H1 (cell line): Measurements from ENCODE around the gene KLF12. TPM values are rescaled to one million over a fixed set of nuclear protein-coding genes. Genes with fewer than 3 reads are reported as not detected.

Source experiments
- BACH1 ChIP-seq: IDR thresholded peaks from 2 replicates; pipeline ENCODE4 v1.6.1; 2012; ENCODE audit warnings: low read length, improper control_type of control experiment
- CBX5 ChIP-seq: fragments of 300-800, 300-1000 bp; sonication (generic); IDR thresholded peaks from 2 replicates; pipeline ENCODE4 v1.7.1; 2016; ENCODE audit warnings: antibody characterized with exemption, low read length, low read depth
- CHD7 ChIP-seq: fragments of 300-600 bp; sonication (generic); IDR thresholded peaks from 2 replicates; pipeline ENCODE4 v1.7.1; 2012; ENCODE audit warnings: low read length, moderate library complexity, mild to moderate bottlenecking, inconsistent platforms; ENCODE audit not compliant: insufficient replicate concordance
- E2F6 ChIP-seq: IDR thresholded peaks from 2 replicates; pipeline ENCODE4 v1.6.1; 2012; ENCODE audit warnings: inconsistent platforms
- SIN3A ChIP-seq, 2 experiments: IDR thresholded peaks in 1 of 2; conservative IDR thresholded peaks in 1 of 2; 2 replicates each; pipeline ENCODE4 v1.6.1; 2011 to 2012; ENCODE audit warnings: low read length in 2 of 2, improper control_type of control experiment in 1 of 2, low read depth in 1 of 2, mild to moderate bottlenecking in 1 of 2
- SUZ12 ChIP-seq: fragments of 200-600 bp; sonication (generic); IDR thresholded peaks from 2 replicates; pipeline ENCODE4 v1.6.1; 2012; ENCODE audit warnings: mild to moderate bottlenecking, inconsistent platforms, low read length, moderate library complexity, mixed read lengths
- polyA plus RNA-seq, 7 experiments: library from polyadenylated mRNA; depleted of rRNA in 3 of 7; stranded (reverse) in 5 of 7; unstranded in 2 of 7; fragments of >200 nt in 5 of 7; fragments of 200-250 nt in 2 of 7; gene quantifications; 1 replicate in 5 of 7; 2 replicates in 1 of 7; 4 replicates in 1 of 7; pipeline versions ENCODE4 v1.2.1 to v1.2.3, GENCODE V29; 2011 to 2013; ENCODE audit warnings: missing spikeins in 2 of 7, mixed read lengths in 2 of 7
- total RNA-seq: library from RNA; stranded (reverse); fragmentation: NEBNext Ultra II Directional; extraction: Animal tissue kit (Norgen Biotek cat#: 25700); gene quantifications from 2 replicates; pipeline ENCODE4 v1.2.1, GENCODE V29; 2021

The KLF12 gene
- total and polyA plus RNA-seq, 2 of the 8 experiments (the other 6 are each of a cell fraction or from before 2014, with no cell fraction given), result 6.6 to 12.1 TPM

DNA sequence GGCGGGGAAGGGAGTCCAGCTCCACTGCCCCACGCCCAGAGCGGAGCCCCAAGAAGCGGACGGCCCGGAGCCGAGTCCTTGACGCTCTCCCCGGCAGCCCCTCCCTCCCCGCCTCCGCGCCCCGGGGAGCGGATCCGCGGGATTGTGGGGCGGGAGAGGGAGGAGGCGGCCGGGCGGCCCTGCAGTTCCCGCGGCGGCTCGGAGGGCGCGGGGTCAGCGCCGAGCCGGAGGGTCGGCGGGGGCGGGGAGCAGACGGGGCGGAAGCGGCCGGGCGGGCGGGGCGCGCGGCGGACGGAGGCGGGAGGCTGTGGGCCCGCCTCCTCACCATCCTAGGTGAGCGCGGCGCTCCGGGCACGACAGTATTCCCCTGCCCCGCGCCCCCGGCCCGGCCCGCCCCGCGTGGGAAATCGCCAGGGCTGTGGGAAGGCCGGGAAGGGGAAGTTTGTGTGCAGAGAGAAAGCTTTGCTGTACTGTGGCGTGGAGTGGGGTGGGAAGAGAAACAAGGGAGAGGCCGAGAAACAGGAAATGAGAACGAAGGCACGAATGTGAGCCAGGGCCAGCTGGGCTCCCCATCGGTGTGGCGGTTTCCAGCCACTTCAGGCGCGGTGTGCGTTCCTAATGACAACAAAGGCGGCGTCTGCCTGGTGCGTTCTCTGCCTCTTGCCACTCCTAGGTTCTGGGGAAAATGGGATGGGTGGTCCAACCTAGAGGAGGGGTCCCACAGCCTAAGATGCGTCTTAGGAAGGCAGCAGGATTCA lies 1.3 kb upstream of the KLF12 start (continued):
- TF ChIP-seq CHD7 (no peak), SIN3A (conservative IDR thresholded peaks at IDR 0.05 in 1 of 2, IDR thresholded peaks at IDR 0.05 in 1 of 2; ENCODE audit: low read depth in 1 of 2, low read length in 2 of 2) (peak; percentile 57 to 79; a peak in 1 of 4 replicates), CBX5 (no peak), BACH1 (no peak), SUZ12 (no peak), E2F6 (no peak)
